ENCODE measurements around the gene WDR27. TPM values are rescaled to one million over a fixed set of nuclear protein-coding genes. Genes with fewer than 3 reads are reported as not detected.

Gene WDR27
- total RNA-seq, 1 donor from 2014 or later = 32.8 TPM

GRCh38 chr6:169564453-169565240 is 137.2 kb downstream of the WDR27 start:
- no peak for DNase-seq

- no peak for DNase-seq
Observed at GRCh38 chr6:169561665-169562064, 140.2 kb downstream of the WDR27 start.

GRCh38 chr6:169559592-169559991 is 142.2 kb downstream of the WDR27 start:
- DNase-seq = no peak

- no peak for DNase-seq
Observed at GRCh38 chr6:169558774-169559441, 142.9 kb downstream of the WDR27 start.

- no peak for DNase-seq
Observed at GRCh38 chr6:169558378-169558773, 143.5 kb downstream of the WDR27 start.

GRCh38 chr6:169557887-169558286 is 143.9 kb downstream of the WDR27 start:
- no peak for DNase-seq

- DNase-seq = no peak
Observed at GRCh38 chr6:169556758-169557548, 144.9 kb downstream of the WDR27 start.

- no peak for DNase-seq
Observed at GRCh38 chr6:169555971-169556617, 145.7 kb downstream of the WDR27 start.

- DNase-seq = no peak
Observed at GRCh38 chr6:169545982-169546381, 155.8 kb downstream of the WDR27 start.

- no peak for DNase-seq
Observed at GRCh38 chr6:169543704-169544103, 158.1 kb downstream of the WDR27 start.

- DNase-seq = no peak
Observed at GRCh38 chr6:169542491-169542890, 159.3 kb downstream of the WDR27 start.

GRCh38 chr6:169539176-169539897 is 162.5 kb downstream of the WDR27 start:
- DNase-seq = no peak

GRCh38 chr6:169536446-169537170 is 165.2 kb downstream of the WDR27 start:
- DNase-seq = no peak

- DNase-seq = no peak
Observed at GRCh38 chr6:169534039-169534421, 167.8 kb downstream of the WDR27 start.

- no peak for DNase-seq
Observed at GRCh38 chr6:169533301-169534038, 168.4 kb downstream of the WDR27 start.

- no peak for DNase-seq
Observed at GRCh38 chr6:169530752-169531123, 171.1 kb downstream of the WDR27 start.

- DNase-seq = peak; percentile 89
Observed at GRCh38 chr6:169529931-169530751, 171.7 kb downstream of the WDR27 start.

- DNase-seq = no peak
Observed at GRCh38 chr6:169528755-169529154, 173.1 kb downstream of the WDR27 start.

- no peak for DNase-seq
Observed at GRCh38 chr6:169527306-169527705, 174.5 kb downstream of the WDR27 start.

GRCh38 chr6:169521825-169522224 is 180.0 kb downstream of the WDR27 start:
- DNase-seq = no peak
